ENCODE results near the gene SPON2.

SPON2 gene

DNA sequence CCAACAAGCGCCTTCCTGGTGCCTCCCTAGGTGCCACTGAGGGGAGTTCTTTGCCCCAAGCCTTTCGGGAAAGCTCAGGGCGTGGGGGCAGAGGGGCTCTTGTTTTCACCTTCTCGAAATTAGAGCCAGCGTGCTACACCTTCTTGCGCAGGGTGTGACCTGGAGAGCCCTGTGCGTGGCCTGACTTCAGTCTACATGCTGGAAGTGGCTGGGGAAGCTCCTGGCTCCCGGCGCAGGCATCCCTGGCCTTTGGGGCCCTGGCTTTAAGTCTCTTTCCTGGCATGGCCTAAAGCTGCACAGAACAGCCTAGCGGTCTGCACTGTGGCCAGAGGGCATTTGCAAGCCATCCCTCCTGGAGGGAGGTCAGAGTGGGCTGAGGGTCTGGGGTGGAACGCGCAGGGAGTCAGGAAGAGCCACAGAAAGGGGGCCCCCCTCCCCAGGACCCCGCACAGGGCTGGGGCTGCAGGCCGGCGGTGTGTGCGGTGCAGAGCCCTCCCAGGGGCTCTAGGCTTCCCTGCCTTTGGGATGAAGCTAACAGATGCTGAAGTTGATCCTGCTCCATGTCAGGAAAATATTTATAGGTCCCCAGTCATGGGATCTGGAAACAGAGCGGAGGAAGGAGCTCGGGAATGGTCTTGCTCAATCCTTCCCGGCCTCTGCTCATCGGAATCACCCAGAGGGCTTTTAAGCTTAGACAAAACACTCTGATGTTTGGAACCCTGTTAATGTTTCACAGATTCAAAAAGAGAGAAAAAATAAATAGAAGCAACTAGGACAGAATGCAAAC, 781 bp upstream of the SPON2 start:
- in situ Hi-C loops (cut with MboI; ENCODE audit: low sequenced_read_pairs), result no loop called here

DNA sequence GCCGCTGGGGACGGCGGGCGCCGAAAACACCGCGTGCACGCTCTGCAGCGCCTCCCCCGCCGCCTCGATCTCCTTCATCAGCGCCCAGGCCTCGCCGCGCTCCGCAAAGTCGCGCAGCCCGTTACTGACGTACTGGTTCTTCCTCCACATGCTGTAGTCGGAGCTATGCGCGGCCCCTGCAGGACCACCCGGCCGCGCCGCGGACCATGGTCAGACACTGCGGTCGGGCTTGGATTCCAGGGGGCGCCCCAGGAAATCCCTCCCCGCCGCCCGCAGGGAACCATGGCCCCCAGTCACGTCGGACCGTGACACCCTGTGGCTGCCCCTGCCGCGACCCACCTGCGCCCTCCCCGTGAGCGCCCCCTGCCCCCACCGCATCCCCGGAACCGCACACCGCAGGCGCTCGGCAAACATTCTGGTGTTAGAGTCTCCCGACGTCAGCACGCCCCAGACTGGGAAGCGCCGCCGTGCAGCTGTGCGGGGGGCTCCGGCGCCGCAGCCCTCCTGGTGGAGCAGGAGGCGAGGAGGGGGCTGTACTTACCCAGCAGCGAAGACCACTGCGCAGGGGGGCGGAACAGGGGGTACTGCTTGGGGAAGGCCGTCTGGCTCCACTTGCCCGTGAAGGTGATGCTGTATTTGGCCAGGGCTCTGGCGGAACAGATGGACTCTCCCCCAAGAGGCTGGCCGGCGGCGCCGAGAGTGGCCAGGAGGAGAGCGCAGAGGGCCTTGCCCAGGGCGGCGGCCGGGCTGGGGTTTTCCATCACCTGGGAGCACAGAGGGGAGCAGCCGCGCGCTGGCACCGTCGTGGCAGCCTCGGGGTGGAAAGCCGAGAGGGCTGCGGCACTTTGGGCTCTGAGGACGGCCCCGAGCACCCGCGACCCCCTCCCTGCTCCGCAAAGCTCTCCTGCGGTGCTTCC, 814 bp downstream of the SPON2 start:
- in situ Hi-C loops (cut with MboI; ENCODE audit: low sequenced_read_pairs), result no loop called here

GRCh38 chr4:1170976-1171310, 1.4 kb downstream of the SPON2 start:
- in situ Hi-C loops (cut with MboI; ENCODE audit: low sequenced_read_pairs), result no loop called here

DNA sequence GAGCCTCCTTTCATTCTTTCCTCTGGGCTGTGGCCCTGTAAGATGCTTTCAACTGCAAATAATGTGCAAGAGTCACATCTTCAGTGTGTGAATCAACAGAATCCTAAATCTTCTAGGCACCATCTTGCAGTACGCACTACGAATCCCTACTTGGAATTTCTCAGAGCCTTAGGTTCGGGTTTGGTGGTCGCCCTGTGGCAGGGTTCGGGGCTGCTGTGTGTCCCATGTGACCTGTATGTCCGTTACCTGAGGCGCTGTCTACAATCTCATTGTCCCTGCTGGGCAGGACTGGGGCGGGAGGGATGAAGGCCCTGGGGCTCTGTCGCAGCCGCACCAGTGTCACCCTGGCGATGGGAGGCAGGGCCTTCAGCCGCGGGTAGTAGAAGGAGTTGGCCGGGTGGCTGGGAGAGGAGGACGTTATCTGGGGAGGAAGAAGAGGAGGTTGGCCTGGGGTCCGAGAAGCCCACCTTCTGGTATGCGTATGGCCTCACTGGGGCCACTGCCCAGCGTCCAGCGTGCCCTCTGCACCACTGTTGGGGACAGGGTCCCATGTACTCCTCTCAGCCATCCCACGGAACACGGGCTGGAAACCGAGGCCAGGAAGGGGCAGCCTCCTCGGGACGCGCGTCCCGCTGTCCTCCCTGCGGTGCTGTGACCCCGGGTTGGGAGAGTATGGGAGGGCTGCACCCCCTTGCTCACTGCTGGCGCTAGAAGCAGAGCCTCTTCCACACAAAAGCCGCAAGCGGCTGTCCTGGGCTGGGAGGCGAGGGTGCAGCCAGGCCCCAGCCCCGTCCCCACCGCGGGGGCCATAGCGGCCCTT, 2.0 kb downstream of the SPON2 start:
- in situ Hi-C loops (cut with MboI; ENCODE audit: low sequenced_read_pairs), result no loop called here

DNA sequence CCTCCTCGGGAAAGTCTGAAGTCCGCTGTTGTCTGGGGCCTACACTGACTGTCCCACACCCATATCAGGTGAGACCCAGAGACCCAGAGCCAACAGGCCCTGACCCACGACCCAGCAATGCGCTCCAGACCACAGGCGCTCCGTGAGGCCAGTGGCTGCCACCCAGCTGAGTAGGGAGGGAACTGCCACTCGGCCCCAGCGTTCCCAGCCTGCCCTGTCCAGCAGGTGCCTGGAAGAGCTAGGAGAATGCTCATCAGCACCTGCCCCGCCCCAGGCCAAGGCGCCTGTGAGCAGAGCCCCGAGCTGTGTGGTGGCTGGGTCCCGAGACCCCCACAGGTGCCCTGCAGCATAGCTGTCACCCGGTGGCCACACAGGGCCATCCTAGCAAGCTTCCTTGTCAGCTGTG, 2.7 kb downstream of the SPON2 start:
- in situ Hi-C loops (cut with MboI; ENCODE audit: low sequenced_read_pairs), result no loop called here

- in situ Hi-C loops (cut with MboI; ENCODE audit: low sequenced_read_pairs), result no loop called here
Measured at GRCh38 chr4:1169171-1169671, 3.2 kb downstream of the SPON2 start.

GRCh38 chr4:1168191-1169101, 3.9 kb downstream of the SPON2 start:
- in situ Hi-C loops (cut with MboI; ENCODE audit: low sequenced_read_pairs), result no loop called here

DNA sequence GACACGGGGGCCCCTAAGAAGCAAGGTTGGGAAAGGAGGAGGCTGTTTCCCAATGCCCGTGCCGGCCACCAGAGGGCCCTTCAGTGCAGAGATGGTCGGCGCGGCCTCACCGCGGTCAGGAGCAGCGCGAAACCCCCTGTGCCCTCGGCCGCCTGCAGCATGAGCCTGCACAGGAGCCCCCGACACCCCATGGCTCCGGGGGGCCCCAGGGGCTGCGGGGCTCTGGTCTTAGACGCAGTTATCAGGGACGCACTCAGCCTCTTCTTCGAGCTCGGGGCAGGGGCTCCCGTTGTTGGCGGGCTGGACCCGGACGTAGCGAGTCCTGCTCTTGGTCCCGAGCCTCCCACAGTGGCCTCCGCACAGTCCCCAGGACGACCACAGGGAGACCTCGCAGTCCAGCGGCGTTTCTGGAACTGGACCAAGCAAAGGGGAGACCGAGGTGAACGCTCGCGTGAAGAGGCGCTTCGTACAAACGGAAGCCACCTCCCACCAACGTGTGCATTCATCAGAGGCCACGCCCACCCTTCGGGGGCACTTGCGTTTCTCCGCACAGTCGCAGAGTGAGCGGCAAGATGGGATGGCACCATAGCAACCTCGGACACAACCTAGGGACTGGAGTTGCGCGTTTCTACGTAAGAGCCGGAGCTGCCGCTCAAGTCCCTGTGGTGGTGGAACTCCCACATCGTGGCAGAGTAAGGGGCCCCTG, 5.0 kb downstream of the SPON2 start:
- in situ Hi-C loops (cut with MboI; ENCODE audit: low sequenced_read_pairs), result no loop called here

DNA sequence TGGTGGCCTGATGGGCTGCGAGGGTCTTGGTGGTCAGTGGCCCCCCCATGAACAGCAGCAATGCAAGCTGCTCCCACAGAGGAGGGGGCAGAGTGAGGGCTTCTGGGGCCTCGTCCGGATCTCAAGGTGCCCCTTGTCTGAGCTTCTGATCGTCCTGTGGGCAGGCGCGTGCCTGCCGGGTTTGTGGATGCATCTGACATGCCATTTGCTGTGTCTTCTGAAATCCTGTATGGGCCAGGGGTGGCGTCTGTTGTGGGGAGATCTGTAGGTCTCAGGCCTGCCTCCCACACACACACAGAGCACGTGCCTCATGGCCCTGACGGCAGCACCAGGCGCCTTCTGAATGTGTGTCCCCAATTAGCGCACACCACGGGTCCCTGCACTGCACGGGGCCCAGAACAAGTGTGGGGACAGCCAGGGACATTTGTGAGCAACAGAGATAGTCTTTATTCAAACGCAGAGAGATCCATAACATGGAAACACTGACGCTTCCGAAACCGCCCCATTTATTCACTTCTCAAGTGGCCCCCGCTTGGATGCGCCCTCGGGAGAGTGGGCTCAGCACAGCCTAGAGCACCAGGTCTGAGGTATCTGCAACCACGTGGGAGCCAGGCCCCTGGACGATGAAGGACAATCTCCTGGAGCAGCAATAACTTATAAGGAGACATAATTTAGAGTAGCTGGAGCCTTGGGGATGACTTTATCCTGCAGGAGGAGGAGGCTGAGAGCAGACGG, 5.7 kb downstream of the SPON2 start:
- in situ Hi-C loops (cut with MboI; ENCODE audit: low sequenced_read_pairs), result no loop called here

DNA sequence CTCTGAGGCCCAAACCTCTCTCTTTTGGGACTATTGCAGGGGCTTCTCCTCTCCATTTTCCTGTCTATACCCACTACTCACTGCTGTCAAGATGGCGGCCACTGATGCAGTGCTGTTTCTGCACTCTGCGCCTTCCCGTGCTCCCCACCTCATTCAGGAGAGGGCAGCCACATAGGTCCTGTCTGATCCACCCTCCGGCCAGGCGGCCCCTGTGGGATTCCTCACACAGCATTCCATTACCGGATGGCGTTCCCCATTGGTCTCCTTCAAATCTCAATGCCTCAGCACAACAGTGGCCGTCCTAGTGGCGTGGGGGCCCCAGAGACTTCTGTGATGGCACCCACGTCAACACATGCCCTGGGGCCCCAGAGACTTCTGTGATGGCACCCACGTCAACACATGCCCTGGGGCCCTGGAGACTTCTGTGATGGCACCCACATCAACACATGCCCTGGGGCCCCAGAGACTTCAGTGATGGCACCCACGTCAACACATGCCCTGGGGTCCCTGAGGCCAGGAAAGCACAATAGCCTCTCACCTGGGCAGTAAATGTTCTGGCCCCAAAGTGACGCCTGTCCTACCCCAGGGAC, 7.3 kb downstream of the SPON2 start:
- in situ Hi-C loops (cut with MboI; ENCODE audit: low sequenced_read_pairs), result no loop called here

GRCh38 chr4:1164444-1164843, 7.9 kb downstream of the SPON2 start:
- in situ Hi-C loops (cut with MboI; ENCODE audit: low sequenced_read_pairs), result no loop called here

DNA sequence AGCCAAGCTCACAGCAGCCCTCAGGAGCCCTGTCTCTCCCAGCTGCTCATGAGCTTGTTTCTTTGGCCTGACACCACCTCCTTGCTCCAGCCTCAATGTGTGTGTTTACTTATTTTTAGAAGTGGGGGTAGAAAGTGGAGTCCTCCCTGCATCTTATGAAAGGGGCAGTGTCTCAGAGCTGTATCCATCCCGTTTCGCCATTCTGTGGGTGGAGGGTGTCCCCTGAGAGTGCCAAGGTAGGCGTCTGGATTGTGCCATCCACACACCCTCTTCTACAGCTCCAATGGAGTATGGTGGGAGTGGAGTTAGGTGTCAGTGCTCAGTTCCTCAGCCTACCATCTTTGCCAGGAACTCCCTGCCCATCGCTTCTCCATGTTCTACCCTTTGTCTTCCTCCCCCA, 8.3 kb downstream of the SPON2 start:
- in situ Hi-C loops (cut with MboI; ENCODE audit: low sequenced_read_pairs), result no loop called here

GRCh38 chr4:1160351-1160750, 12.0 kb downstream of the SPON2 start:
- in situ Hi-C loops (cut with MboI; ENCODE audit: low sequenced_read_pairs), result no loop called here

- in situ Hi-C loops (cut with MboI; ENCODE audit: low sequenced_read_pairs), result no loop called here
Measured at GRCh38 chr4:1156069-1156468, 16.3 kb downstream of the SPON2 start.

GRCh38 chr4:1155314-1155713, 17.1 kb downstream of the SPON2 start:
- in situ Hi-C loops (cut with MboI; ENCODE audit: low sequenced_read_pairs), result no loop called here

DNA sequence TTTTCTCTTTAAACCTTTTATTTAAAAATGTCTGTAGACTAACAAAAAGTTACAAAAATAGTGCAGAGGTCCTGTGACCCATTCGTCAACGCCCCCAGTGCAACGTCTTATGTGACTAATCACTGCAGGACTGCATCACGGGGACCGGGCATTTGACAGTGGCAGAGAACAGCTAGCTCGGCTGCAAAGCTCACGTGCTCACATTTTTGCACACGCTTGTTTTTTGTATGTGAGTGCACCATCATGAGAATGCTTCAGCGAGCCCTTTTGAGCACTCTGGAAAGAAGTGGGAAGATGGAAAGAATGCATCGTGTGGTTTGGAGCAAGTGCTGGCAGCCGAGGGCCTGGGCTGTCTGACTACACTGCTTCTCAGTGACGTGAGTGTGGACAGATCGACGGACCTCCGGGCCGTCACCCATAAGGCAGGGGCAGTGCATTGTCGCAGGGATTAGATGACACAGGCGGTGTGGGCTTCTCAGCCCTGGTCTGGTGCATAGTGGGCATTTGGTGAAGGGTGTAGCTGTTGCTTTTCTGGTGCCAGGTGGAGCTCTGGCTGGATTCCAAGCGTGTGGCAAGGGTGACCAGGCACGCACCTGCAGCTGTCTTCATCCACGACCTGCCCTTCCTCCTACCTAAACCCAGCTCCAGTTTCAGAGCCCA, 17.7 kb downstream of the SPON2 start:
- in situ Hi-C loops (cut with MboI; ENCODE audit: low sequenced_read_pairs), result no loop called here

DNA sequence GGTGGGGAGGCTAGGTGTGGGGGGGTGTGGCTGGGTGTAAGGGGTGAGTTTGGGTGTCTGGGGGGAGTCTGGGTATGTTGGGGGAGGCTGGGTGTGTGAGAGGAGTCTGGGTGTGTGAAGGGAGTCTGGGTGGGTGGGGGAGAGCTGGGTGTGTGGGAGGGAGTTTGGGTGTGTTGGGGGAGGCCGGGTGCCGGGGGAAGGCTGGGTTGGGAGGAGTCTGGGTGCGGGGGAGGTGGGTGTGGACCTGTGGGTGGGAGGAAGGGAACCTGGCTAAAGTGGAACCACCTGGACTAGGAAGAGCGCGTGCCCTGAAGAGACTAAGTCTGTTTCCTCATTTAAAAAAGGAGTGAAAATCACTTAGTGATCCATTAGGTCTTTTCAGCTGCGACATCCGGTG, 18.3 kb downstream of the SPON2 start:
- in situ Hi-C loops (cut with MboI; ENCODE audit: low sequenced_read_pairs), result no loop called here

DNA sequence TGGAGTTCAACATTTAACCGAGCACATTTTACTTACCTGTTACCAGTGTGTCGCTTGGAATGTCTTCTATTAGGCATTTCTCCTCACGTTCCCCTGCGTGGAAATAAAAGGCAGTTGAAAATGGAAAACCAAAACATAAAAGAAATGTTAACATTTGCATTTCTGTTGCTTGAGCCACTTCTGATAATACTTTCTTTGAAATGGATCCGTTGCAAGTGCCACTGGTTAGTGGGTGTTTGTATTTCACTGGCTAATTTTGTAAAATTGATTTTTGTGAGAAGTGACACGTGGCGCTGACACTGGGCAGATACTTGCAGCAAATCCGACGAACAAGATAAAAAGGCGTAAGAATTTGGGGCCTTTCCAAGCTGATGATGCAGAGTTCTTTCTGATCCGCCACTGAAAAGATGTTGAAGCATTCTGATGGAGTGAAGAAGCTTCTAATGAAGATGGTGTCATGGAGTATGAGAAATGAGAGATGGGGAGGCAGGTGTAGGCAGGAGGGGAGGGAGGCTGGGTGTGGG, 18.8 kb downstream of the SPON2 start:
- in situ Hi-C loops (cut with MboI; ENCODE audit: low sequenced_read_pairs), result no loop called here

Data from hTERT RPE-1 (cell line).